Measurements from ENCODE around the gene PDZRN4. TPM values are rescaled to one million over a fixed set of nuclear protein-coding genes. Genes with fewer than 3 reads are reported as not detected.
"Not testable (repeated sequence)": the region's sequence is repeated elsewhere in the genome, so short reads cannot be mapped to it uniquely, and the experiment has no call there.

PDZRN4 gene
- total RNA-seq, 1 donor from 2014 or later, result not detected

GRCh38 chr12:41564816-41565215 lies 376.7 kb downstream of the PDZRN4 start:
- ATAC-seq (ENCODE audit: poor library complexity), result no peak
- no peak for DNase-seq
- intact Hi-C loops (cut with DNase I), result no loop called here

- intact Hi-C loops (cut with DNase I), result no loop called here
- ATAC-seq (ENCODE audit: poor library complexity) (no peak), DNase-seq (no peak)
Observed at GRCh38 chr12:41566703-41567102, 378.6 kb downstream of the PDZRN4 start.

- ATAC-seq (ENCODE audit: poor library complexity) (no peak), DNase-seq (no peak)
- intact Hi-C loops (cut with DNase I), result no loop called here
Observed at GRCh38 chr12:41573445-41573844, 385.3 kb downstream of the PDZRN4 start.

- DNase-seq (no peak), ATAC-seq (ENCODE audit: poor library complexity) (no peak)
- intact Hi-C loops (cut with DNase I), result no loop called here
Observed at GRCh38 chr12:41576925-41577324, 388.8 kb downstream of the PDZRN4 start.

GRCh38 chr12:41577995-41578394 lies 389.9 kb downstream of the PDZRN4 start:
- no peak for ATAC-seq (ENCODE audit: poor library complexity)
- intact Hi-C loops (cut with DNase I), result no loop called here

GRCh38 chr12:41585784-41586183 lies 397.7 kb downstream of the PDZRN4 start:
- ATAC-seq (ENCODE audit: poor library complexity) (no peak), DNase-seq (no peak)
- intact Hi-C loops (cut with DNase I), result no loop called here

More at GRCh38 chr12:41577995-41578394, 389.9 kb downstream of the PDZRN4 start:
- no peak for DNase-seq

- DNase-seq, result no peak
- intact Hi-C loops (cut with DNase I), result no loop called here
- ATAC-seq (ENCODE audit: poor library complexity), result no peak
Observed at GRCh38 chr12:41587574-41587973, 399.5 kb downstream of the PDZRN4 start.

- ATAC-seq (ENCODE audit: poor library complexity) (no peak), DNase-seq (no peak)
- intact Hi-C loops (cut with DNase I), result no loop called here
Observed at GRCh38 chr12:41589878-41590277, 401.8 kb downstream of the PDZRN4 start.

- no peak for ATAC-seq (ENCODE audit: poor library complexity)
- no peak for DNase-seq
- intact Hi-C loops (cut with DNase I), result no loop called here
Observed at GRCh38 chr12:41596190-41596589, 408.1 kb downstream of the PDZRN4 start.

GRCh38 chr12:41604830-41605229 lies 416.7 kb downstream of the PDZRN4 start:
- intact Hi-C loops (cut with DNase I), result no loop called here
- DNase-seq (no peak), ATAC-seq (ENCODE audit: poor library complexity) (no peak)

GRCh38 chr12:41605545-41606305 lies 417.6 kb downstream of the PDZRN4 start:
- DNase-seq (no peak), ATAC-seq (ENCODE audit: poor library complexity) (no peak)
- intact Hi-C loops (cut with DNase I), result no loop called here

- ATAC-seq (ENCODE audit: poor library complexity) (no peak), DNase-seq (no peak)
- intact Hi-C loops (cut with DNase I), result no loop called here
Observed at GRCh38 chr12:41606468-41607445, 418.6 kb downstream of the PDZRN4 start.

- DNase-seq (no peak), ATAC-seq (ENCODE audit: poor library complexity) (no peak)
- intact Hi-C loops (cut with DNase I), result no loop called here
Observed at GRCh38 chr12:41612892-41613557, 424.9 kb downstream of the PDZRN4 start.

GRCh38 chr12:41615174-41615573 lies 427.1 kb downstream of the PDZRN4 start:
- ATAC-seq (ENCODE audit: poor library complexity); intact Hi-C loops (cut with DNase I): not testable (repeated sequence)

GRCh38 chr12:41619705-41620104 lies 431.6 kb downstream of the PDZRN4 start:
- ATAC-seq (ENCODE audit: poor library complexity) (no peak), DNase-seq (no peak)
- intact Hi-C loops (cut with DNase I), result no loop called here

More at GRCh38 chr12:41615174-41615573, 427.1 kb downstream of the PDZRN4 start:
- not testable (repeated sequence) for DNase-seq

- DNase-seq, result no peak
- intact Hi-C loops (cut with DNase I), result no loop called here
- no peak for ATAC-seq (ENCODE audit: poor library complexity)
Observed at GRCh38 chr12:41621291-41621690, 433.2 kb downstream of the PDZRN4 start.

Data from Right ventricle myocardium superior (tissue), 1 donor.